NCI-H1105 treated with DMSO at 0.1 percent for 48 hours (cell line): ENCODE results near the gene PXDC1.
A peak's percentile ranks its signal among the peaks of the same experiment; 100 is the strongest.

ENCODE experiments used
- DNase-seq: peaks from one replicate; lab custom pipeline; 2025; lab: John Stamatoyannopoulos, UW

PXDC1 gene, protein sequence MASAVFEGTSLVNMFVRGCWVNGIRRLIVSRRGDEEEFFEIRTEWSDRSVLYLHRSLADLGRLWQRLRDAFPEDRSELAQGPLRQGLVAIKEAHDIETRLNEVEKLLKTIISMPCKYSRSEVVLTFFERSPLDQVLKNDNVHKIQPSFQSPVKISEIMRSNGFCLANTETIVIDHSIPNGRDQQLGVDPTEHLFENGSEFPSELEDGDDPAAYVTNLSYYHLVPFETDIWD

DNA sequence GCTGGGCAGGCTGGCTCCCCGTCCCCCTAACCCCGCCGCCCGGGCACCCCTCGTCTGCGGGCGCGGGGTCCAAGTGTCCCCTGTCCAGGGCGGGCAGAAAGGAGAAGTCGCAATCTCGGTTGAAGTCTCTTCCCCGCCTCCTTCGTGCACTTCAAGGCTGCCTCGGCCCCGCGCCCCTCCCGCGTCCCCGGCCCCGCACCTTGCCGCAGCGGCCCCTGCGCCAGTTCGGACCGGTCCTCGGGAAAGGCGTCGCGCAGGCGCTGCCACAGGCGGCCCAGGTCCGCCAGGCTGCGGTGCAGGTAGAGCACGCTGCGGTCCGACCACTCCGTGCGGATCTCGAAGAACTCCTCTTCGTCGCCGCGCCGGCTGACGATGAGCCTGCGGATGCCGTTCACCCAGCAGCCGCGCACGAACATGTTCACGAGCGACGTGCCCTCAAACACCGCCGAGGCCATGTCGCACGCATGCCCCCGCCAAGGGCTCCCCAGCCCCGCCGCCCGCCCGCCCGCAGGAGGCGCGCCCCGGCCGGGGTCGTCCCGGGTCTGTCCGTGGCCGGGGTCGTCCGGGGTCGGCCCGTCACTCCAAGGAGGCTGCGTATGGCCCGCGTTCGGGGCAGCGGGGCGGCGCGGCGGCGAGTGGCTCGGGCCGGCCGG, at the start of gene PXDC1:
TSS of gene PXDC1 (minus strand) at position 637 of the 653 bp plus-strand sequence. CDS start at position 455, 182 bp downstream.
- peak; percentile 15 for DNase-seq

DNA sequence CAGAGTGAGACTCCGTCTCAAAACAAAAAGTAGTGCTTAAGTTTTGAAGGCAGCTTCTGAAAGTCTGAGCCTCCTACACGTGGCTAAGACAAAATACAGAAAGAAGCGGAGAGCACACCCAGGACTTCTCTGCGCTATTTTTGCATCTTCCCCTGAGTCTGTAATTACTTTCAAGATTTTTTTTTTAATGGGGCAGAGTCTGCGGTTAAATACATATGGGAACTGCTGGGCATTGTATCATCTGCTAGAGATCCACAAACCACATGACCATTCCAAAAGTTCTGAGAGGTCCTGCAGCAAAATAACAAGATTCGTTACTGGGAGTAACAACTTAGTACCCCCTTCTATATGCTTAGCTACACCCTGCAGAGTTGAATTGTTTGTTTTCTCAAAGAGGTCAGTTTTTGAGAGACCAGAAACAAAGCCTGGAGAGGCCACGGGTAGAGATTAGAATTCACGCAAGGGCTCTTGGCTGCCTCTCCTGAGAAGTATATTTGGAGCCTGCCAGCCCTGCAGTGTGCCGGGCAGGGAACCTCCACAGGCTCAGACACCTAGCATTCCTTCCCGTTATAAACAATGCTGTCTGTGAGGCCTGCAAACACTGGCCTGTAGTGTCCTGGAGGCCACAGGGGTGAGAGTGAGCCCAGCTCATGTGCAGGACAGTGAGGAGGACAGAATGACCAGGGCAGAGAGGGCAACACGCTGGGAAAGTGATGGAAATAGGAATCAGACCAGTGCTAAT, 49.5 kb upstream of the PXDC1 start:
- no peak for DNase-seq

DNA sequence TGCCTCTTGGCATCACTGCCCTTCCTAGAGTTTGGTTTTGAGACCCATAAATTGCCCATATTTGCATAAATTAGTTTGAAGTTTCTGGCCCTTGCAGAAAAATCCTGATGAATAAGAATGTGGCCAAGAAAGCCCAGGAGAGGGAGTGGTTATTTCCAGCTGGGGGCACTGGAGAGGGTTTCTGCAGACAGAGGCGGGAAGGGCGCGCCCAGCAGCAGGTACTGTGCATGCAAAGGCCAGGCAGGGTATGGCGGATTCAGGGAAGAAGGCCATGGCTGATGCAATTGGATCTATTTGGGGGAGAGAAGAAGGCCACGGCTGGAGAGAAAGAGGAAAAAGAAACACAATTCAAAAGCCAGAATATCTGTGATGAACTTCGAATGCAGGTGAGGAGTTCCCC, 48.2 kb upstream of the PXDC1 start:
- DNase-seq: no peak

DNA sequence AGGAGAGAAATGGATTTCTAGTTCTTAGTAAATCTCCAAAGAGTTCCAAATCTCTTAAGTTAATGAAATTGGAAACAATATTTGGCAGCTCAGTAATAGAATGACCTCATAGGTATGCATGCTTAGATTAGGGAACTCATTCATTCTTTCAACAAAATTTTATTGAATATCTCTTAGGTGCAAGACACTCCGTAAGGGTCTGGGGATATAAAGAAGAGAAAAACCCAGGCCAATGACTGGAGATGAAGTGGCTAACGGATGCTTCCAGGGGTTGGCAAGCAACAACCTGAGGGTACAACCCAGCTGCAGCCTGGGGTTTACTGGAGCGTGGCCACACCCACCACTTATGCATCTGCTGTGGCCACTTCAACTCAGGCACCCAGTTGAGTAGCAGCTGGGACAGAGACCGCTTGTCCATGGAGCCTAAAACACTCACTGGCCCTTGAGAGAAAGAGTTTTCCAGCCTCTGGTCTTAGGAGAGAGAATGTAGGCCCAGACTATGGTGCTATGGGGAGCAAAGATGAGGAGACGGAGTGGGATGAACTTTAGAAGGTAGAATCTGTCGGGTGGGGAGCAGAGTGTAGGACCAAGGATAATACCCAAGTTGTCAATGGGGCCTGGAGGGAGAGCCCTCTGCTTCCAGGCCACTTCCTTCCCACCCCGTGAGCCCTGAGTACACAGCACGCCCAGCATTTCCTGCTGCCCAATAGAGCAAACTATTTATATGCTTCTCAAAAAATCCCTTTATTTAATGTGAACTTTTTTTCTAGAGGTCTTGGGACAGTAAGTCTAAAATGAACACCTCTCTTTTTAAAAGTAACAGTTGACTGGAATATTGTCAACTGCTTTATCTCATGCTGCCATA, 46.8 kb upstream of the PXDC1 start:
- DNase-seq: peak; percentile 67

DNA sequence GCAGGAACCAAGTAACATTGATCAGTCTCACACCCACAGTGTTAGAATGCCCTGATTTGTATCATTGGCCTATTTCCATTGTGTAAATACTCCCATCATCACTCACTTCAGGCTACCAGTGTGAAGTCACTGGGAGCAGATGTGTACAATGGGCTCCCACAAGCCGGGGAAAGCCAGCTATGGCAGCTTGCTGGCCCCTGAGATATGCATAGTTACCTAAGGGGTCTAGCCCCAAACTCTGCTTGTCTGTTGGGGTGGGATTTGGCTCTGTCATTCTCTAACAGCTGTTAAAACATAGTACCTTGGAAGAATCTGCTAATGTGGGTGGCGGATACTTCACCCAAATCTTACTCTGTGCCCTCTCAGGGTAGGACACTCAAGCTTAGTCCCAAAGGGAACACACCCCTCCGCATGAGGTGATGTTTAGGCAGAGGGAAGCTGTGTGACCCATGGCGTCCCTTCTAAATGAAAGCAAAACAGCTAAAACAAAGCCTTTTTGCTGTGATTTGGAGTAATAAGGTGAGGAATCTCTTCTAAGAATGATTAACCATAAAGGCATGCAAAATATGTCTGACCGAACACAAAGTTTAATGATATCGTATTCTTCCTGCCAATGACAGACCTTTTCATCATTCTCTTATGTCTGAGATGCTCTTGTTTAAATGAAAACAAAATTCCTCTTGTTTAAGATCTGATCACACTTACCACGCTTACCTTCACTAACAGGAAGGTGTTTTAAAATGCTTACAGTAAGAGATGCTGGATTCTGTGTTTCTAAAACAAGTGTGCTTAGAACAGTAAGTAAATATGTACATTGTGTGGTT, 45.9 kb upstream of the PXDC1 start:
- no peak for DNase-seq

DNA sequence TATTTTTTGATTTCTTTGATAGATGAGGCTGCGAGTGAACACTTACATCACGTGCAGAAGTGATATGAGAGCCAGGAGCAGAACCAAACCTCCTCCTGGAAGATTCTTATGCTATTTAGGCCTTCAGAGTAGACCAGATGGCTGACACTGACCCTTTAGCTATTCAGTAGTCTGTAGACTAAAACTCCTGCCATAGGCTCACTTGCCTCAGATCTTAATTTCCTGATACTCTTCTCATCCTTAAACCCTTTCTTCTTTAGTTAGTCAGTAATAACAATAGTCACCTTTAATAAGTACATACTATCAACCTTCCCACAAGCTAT, 45.2 kb upstream of the PXDC1 start:
- no peak for DNase-seq

DNA sequence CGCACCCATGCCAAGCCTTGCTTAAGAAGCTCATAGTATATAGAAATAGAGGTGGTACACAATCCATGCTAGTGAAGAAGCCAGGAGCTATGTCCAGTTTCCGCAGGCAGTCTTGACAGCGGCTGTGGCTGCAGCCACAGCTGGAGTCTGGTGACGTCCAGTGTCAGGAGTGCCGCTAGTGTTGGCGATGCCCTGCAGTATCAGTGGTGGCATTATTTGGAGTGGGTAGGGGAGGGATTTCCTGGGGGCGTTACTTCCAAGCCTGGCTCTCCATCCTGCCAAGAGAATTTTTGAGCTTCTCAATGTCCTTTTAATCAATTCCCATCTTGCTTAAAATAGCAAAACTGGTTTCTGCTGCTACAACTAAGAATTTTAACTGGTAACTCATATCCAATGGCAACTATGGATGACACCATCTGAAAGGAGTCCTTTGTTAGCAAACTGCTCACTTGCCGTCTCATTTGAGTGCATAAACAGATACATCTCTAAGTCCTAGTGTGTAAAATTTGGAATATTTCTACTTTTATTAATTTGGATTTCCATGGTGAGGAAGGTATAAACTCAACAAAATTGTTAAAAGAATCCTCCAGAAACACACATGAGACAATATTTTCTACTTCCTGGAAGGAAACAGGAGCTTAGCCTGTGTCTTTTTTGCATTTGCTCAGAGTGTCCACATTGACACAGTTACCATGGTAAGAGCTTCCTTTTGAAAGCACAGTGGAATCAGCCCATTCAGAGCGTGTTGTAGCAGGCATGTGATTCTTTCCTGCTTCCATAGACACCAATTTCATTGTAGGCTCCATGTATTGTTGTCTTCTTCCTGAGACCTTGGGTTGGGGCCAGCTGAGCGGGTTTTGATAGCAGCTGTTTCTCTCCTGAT, 44.6 kb upstream of the PXDC1 start:
- DNase-seq: peak; percentile 54

DNA sequence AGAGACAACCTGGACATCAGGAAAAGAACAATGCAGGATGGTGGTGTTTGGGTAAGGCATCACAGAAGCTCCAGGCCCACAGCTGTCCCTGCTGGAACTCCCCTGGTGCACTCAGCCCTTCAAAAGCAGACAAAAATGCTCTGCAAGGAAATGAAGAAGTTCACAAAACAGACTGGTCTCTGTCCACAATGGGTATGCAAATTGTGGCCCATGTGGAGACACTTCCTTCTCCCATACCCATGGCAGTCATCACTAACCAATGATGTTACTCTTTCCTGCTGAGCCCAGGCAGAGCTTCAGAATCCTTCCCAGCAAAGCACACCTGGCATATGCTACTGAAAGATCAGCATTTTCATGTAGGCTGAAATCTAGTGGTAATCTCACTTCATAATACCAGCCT, 42.6 kb upstream of the PXDC1 start:
- DNase-seq: no peak

DNA sequence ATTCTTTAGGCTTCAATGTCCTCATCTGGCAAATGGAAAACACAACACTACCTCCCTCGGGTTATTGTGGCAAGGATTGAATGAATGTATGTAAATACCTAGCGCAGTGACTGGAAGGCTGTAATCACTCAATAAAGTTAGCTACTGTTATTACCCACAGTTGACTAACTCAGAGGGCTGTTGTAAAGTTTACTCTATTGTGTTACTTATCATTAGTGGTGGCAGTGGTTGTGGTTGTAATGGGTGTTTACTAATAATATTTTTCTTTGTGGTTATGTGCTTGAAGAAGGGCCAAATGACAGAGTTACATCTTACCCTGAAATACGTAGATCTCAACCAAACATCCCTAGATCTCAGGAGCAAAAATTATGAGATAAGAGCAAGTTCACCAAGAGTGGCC, 42.0 kb upstream of the PXDC1 start:
- DNase-seq: no peak

DNA sequence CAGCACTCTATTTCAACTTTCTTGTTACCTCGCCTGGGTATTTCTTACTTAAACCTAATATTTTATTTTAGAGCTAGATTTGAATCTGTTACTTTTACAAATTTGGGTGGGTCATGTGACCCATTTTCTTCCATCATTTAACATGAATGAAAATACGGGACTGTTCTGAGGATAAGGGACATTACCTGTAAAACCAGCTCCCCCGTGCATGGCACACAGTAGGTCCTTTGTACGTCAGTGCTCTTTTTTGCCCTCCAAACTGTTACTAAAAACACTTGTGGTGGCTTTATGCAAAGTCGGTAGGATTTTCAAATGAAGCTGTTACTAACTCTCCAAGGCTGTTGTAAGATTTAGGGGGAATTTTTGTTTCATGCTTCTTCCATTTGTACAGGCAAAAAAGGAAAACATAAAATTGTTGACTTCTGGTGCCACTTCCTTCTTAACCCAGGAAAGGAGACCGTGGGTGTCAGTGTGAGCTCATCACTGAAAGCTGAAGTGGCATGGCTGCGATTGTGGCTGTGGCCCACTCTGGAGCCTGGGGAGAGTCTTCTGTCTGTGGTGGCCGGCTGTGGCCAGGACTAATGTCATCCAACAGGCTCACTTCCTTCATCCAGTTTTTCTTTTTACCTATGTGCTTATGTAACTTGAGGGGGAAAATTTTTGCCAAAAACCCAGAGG, 40.2 kb upstream of the PXDC1 start:
- DNase-seq: no peak

DNA sequence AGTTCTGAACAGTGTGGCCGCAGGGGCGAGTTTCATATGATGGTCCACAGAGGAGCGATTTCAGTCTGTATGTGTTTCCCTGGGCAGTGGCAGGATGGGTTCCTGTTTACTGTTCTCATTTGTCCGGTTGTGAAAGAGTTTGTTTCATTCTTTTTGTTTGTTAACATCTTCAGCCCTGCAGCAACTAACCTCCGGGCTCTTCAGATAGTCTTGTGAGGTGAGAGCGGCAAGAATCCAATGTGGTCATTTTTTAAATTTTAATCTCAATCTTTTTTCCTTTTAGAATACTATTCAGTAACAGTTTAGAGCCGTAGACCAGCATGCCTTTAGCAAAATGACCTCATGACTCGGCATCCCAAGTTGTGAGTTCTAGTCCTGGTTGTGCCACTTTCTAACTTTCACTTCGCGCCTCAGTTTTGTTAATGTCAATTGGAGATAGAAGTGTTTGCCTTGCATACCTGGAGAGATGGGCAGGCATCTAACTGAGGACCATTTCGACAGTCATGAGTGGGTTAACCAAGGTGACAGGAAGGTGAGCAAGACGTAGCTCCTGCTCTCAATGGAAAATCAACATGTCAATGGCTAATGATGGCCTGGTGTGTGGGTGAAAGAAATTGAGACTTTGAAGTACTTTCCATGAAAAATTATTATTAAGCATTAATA, 38.5 kb upstream of the PXDC1 start:
- DNase-seq: no peak

DNA sequence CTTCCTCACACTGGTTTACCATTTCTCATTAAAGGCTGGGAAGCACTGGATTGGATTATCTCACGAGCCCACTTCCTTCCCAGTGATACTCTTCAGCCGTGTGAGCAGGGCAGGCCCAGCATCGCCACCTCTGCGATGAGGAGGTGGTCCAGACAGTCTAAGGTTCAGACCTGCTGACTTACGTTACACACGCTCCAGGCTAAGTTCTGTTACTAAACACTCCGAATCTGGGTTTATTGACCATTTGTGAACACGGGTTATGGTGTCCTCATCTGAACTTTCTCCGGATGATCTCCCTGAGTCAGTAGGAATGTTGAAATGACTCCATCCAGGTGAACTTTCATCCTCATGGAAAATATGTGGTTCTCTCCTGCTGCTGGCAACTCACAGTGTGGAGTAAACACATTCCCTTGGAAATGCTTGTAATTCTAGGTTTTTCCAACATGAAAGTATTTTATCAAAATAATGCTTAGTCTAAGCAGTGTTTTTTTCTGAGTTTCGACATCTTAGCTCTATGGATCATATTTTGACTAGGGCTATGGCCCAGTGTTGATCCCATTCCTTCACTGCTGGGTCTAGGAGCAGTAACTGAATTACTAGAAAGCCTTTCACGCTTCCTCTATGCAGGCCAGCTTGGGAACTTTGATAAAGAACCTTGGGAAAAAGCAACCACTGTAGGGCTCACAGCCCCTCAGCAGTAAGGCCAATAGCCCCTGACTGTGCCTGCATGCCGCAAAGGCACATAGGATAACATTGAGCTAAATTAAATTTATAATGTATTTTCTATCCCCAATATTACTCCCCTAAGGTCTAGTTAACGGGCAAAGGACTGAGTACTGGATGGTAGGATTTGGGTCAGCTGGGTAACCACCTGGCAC, 37.7 kb upstream of the PXDC1 start:
- no peak for DNase-seq

DNA sequence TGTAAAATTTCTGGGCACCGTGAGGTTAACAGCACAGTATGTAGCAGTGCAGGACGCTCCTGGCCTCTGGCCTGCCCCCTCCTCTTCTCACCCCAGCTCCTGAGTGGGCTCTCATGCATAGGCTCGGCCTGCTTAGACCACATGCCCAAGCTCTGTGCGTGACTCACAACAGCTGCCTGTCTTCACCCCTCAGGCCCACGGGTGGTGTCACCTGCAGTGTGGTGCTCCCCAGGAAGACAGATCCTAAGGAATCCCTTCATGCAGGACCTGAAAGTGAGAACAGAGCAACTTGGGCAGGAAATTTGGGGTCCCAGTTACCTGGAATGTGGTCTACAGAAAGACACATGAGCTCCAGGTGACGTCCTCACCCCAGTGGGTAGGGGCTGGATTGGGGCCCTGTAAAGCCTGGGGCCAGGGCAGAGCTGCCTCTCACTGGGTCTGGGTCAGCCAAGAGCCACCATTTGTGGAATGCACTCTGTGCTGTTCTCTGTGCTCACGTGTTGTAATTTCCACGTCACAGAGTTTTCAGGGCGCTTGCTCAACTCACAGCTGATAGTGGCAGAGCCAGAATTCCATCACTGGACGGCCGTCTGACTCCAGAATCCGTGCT, 37.0 kb upstream of the PXDC1 start:
- DNase-seq: no peak

DNA sequence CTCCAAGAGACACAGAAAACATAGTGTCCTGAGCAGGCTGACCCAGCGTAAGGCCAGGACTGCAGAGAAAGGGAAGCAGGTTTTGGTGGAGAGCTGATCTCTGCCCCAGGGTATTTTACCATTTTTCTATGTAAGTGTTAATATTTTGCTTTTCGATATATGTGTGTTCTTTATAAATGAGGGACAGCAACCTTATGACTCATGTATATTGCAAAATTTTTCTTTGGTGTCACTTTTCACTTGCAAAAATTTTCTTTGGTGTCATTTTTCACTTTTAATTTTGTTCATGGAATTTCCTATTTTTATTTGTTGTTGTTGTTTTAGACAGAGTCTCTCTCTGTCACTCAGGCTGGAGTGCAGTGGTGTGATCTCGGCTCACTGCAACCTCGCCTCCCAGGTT, 34.6 kb upstream of the PXDC1 start:
- no peak for DNase-seq

DNA sequence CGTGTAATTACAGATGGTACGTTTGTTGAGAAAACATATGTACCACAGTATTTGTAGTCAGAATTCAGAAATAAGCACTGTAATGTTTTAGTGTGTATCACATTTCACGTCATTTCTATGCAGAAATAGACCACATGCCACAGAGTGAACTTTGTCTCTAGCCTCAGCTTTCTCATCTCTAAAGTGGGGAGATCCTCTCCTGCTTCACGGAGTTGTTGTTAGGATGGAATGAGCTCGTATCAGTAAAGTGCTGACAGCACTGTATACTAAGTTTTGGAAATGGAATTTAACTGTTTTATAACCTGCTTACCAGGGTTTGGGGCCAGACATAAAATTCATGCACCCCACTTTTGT, 34.2 kb upstream of the PXDC1 start:
- no peak for DNase-seq

DNA sequence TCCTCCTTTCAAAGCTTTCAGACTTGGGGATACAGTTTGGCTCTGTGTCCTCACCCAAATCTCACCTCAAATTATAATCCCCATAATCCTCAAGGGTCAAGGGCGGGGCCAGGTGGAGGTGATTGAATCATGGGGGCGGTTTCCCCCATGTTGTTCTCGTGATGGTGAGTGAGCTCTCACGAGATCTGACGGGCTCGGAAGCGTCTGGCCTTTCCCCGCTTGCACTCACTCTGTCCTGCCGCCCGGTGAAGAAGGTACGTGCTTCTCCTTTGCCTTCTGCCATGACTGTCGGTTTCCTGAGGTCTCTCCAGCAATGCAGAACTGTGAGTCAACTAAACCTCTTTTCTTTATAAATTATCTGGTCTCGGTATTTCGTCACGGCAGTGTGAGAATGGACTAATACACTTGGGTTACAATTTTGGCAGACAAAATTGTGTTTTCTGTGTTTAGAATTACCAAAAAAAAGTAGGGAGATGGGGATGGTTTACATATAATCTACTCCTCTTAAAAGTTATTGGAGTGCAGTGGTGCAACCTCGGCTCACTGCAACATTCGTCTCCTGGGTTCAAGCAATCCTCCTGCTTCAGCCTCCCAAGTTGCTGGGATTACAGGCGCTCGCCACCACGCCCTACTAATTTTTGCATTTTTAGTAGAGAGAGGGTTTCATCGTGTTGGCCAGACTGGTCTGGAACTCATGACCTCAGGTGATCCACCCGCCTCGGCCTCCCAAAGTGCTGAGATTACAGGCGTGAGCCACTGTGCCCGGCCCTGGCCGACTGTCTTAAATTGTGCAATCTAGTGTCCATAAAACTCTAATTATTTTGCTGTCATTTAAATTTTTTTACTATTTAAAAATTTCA, 33.6 kb upstream of the PXDC1 start:
- no peak for DNase-seq

DNA sequence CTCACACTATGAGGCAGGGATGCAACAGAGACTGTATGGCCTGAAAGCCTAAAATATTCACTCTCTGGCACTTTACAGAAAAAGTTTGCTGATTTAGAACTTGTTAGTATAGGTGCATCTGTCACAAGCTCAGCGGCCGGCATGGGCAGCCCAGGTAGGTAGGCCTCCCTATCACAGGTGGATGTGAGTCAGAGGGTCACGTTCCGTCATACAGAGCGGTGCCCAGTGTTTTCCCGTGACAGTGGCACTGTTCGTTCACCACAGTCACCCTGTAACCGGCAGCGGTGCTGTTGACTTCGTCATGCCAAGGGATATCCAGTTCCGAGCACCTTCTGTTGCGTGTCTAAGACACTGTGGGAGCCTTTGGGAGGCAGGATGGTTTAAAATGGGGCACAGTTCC, 32.9 kb upstream of the PXDC1 start:
- DNase-seq: no peak
